Fibroblast of skin of back (primary cell): Measurements from ENCODE around the gene ANXA2R.

Source experiments
- DNase-seq: peaks from one replicate; pipeline ENCODE4 v3.0.0-alpha.2; 2013

ANXA2R gene

DNA sequence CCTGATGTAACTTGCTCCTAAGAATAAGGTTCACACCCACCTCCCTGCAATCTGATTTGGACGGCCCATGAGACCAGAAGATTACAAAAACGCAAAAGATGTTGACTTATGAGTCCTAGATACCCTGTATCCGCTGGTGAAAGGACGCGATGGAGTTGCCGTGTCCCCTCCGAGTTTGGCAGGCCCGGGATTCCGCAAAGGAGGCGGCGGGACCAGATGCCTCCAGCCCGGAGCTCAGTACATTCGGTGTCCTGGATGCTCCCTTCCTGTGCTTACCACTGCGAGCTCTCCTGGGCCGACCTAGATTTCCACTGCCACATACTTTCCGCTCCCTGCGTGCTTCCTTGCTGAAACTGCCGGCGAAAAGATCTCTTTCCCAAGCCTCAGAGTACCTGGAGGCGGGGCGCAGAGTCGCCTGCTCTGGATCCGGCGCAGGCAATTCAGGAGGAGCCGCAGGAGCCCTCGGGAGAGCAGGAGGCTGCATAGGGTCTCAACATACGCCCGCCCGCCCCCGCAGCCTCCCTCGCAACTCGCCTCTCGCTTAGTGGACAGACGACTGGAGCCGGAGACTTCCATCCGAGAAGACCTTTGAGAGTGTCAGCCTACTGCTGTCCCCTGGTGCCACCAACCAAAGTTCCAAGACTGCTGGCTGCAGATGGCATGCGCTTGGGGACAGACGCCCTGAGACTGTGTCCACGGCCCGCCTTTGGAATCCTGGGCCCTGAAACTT lies 39.8 kb downstream of the ANXA2R start:
- peak; percentile 54 for DNase-seq

DNA sequence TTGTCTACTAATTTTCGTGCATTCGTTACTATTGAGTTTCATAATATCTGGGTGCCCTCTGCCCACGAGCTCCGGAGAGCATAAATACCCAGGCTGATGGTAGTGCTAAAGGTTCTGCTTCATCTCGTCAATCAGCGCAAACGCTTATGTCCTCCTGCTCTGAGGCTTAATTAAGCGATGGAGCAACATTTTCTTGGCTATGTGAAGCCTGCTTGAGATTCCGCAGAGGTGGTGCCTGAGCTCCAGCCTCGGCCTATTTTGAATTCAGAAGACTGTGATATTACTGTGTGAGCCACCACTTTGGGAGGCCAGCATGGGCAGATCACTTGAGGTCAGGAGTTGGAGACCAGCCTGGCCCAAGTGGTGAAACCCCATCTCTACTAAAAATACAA lies 44.8 kb downstream of the ANXA2R start:
- DNase-seq: peak; percentile 27

DNA sequence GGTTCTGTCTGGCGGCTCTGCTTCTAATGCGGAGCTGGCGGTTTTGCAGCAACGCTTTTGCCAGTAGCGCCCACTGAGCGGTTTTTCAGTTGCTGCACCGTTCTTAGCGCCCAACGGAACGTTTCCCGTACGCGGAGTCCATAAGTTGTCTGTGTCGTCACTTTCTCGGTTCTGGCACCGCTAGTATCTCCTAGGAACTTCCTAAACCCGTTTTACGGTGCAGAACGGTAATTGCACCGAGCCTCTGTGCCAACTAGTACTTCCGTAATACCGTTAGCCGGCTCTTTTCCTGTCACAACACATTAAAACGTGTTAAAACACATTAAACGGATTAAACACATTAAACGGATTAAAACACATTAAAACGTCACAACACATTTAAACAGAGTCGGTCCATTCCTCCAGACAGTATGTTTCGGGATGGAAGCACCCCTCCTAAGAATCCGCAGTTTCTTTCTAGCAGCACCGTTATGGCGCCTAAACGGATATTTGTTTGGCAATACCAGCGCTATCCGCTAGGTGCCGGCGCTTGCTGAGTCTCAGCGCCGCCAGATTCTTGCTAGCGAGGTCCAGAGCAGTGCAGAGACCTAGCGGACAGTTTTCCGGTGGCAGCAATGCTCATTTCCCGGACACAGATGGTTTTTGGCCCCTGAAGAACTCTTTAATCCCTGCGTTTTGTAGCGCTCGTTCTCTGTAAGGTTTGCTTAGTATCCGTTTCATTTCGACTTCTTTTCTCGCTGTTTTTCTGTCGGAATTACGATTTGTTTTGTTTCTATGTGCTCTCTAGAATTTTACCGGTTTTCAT lies 45.4 kb downstream of the ANXA2R start:
- DNase-seq: peak; percentile 92

DNA sequence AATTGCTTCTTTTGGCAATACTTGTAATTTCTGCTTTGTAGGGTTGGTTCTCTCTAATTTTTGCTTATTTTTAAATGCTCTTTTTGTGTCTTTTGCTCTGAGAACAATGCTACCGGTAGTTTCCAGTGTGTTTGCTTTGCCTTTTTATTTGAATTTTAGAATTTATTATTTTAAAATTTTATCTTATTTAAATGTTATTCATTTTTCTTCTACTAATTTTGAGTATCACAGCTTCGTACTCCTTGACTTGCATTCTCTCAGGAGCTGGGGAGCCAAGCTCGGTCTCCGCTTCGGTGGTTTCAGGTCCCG lies 45.9 kb downstream of the ANXA2R start:
- no peak for DNase-seq

DNA sequence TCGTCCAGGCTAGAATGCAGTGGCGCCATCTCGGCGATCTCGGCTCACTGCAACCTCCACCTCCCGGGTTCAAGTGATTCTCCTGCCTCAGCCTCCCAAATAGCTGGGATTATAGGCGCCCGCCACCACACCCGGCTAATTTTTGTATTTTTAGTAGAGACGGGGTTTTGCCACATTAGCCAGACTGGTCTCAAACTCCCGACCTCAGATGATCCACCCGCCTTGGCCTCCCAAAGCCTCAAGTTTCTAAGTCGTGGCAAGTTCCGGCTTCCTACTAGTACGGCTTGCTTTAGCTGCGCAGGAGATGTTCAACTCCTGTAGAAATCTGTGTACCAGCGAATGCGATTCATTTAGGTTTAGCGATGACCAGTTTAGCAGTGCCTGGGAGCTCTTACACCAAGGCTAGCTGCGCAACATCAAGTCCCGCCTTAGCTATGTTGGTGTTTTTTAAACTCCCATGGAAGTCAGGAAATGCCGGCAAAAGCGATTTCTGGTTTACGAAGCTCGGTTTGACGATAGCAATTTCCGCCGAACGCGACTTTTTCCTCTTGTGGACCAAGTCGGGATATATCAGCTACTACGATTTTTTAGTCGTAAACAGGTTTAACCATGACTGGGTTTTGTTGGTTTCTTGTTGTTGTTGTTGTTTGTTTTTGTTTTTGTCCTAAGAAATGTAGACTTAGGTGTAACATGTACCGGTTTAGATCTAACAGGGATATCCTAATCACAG lies 46.4 kb downstream of the ANXA2R start:
- peak; percentile 74 for DNase-seq

DNA sequence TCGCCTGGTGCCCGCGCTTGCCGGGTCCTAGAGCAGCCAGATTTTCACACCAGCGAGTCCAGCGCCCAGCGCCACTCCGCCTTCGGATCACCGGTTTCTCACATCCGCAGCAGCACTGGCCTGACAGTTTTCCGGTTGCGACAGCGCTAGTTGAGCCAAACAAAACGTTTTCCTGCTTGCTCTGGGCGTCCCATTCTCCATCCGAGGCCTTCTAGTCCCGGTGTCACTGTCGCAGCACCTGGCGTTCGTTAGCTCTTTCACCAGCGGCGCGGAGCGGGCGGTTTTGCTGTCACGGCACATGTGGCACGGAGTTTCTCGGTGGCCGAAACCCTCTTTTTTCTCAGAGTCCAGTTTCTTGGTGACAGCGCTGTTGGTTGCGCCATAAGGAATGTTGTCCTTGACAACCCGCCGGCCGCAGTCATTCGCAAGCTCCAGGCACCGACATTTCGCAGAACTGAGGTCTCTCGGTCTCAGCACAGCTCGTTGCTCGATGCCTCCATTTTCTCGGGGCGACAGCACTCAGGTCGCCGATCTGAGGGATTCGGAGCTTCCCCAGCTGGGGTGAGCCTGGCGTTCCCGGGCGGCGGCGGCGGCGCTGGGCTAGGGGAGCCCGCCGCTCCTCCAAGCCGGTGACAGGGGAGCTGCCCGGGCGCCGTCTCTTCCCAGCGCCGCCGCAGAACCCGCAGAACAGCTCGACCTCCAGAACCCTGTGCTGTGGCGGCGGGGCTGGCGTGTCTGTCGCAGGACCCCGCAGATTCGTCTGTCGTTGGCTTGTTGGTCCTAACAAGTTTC lies 47.8 kb downstream of the ANXA2R start:
- DNase-seq: peak; percentile 84

DNA sequence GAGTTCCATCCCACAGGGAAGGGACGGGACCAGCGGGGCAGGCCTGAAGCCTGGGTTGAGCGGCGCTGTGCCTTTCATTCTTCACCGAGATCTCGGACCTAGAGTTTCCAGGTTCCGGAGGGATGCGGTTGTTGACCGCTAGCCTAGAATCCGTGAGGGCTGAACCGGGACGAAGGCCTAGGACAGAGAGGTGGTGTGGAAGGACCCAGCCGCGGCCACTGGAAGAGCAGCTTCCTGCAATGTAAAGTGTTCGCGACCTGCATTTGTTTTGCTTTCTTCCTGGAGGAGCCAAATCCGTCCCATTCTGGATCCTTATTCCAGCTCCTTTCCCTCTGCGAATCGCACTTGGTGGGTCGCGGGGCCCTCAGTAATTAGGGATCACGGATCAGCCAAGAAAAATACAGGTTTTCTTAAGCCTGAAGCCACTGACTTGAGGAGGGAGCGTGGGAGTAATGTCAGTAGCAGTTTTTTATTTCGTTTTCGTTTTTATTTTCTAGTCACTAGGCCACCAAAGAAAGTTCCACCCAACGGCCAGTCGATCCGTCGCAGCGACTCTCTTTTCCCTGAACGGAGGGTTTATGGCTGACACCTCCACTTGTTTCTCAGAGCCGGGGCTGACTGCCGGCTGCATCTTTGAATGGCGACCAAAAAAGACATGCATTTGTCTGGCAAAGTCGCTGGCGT lies 48.6 kb downstream of the ANXA2R start:
- DNase-seq: no peak

DNA sequence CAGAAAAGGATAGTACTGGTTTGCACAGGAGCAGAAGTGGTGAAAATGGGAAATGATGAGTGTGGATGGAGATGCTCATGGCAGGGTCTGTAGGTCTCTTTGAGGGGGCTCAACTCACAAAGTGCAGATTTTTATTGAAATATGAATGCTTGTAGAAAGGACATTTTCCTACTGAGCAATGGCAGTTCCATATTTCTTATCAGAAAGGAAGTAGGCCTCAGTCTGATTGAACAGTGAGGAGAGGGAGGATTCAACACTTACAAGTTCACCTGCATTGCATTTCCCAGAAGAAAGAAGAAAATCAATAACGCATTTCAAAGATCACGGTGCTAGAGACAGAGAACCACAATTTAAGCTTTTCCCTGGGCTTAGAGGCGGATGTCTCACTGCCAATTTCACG lies 49.2 kb downstream of the ANXA2R start:
- DNase-seq: no peak
